NCI-H748 treated with DMSO at 0.1 percent for 48 hours (cell line): Measurements from ENCODE around the gene GRAMD4.

Source experiments
- DNase-seq: peaks from one replicate; lab custom pipeline; 2025; lab: John Stamatoyannopoulos, UW

The GRAMD4 gene

GRCh38 chr22:46691571-46691970, 71.4 kb downstream of the GRAMD4 start:
- no peak for DNase-seq

- no peak for DNase-seq
Measured at GRCh38 chr22:46693634-46694415, 73.6 kb downstream of the GRAMD4 start.

GRCh38 chr22:46694416-46695170, 74.4 kb downstream of the GRAMD4 start:
- DNase-seq = no peak

- DNase-seq = no peak
Measured at GRCh38 chr22:46695346-46696228, 75.4 kb downstream of the GRAMD4 start.

- no peak for DNase-seq
Measured at GRCh38 chr22:46696229-46696518, 76.0 kb downstream of the GRAMD4 start.

- DNase-seq = no peak
Measured at GRCh38 chr22:46696614-46697013, 76.4 kb downstream of the GRAMD4 start.

GRCh38 chr22:46697811-46698515, 77.8 kb downstream of the GRAMD4 start:
- no peak for DNase-seq

GRCh38 chr22:46699091-46699490, 78.9 kb downstream of the GRAMD4 start:
- DNase-seq = no peak

GRCh38 chr22:46701262-46701661, 81.1 kb downstream of the GRAMD4 start:
- no peak for DNase-seq

- DNase-seq = no peak
Measured at GRCh38 chr22:46703171-46703995, 83.2 kb downstream of the GRAMD4 start.

- no peak for DNase-seq
Measured at GRCh38 chr22:46703996-46704370, 83.8 kb downstream of the GRAMD4 start.

- no peak for DNase-seq
Measured at GRCh38 chr22:46706060-46706459, 85.9 kb downstream of the GRAMD4 start.

GRCh38 chr22:46707305-46707704, 87.1 kb downstream of the GRAMD4 start:
- DNase-seq = no peak

- no peak for DNase-seq
Measured at GRCh38 chr22:46707827-46708570, 87.8 kb downstream of the GRAMD4 start.

GRCh38 chr22:46708766-46709330, 88.7 kb downstream of the GRAMD4 start:
- DNase-seq = no peak

GRCh38 chr22:46710806-46711205, 90.6 kb downstream of the GRAMD4 start:
- DNase-seq = no peak

GRCh38 chr22:46712288-46712687, 92.1 kb downstream of the GRAMD4 start:
- no peak for DNase-seq

GRCh38 chr22:46714550-46714949, 94.4 kb downstream of the GRAMD4 start:
- DNase-seq = no peak

GRCh38 chr22:46719921-46720320, 99.7 kb downstream of the GRAMD4 start:
- no peak for DNase-seq

- no peak for DNase-seq
Measured at GRCh38 chr22:46721501-46722085, 101.4 kb downstream of the GRAMD4 start.
